ENCODE results near the gene SHC3. TPM values are rescaled to one million over a fixed set of nuclear protein-coding genes. Genes with fewer than 3 reads are reported as not detected.
A peak's percentile ranks its signal among the peaks of the same experiment; 100 is the strongest.

The SHC3 gene
- total and polyA plus RNA-seq, 2 of the 4 experiments (the other 2 are of a cell fraction) = 4.5 to 13.3 TPM

DNA sequence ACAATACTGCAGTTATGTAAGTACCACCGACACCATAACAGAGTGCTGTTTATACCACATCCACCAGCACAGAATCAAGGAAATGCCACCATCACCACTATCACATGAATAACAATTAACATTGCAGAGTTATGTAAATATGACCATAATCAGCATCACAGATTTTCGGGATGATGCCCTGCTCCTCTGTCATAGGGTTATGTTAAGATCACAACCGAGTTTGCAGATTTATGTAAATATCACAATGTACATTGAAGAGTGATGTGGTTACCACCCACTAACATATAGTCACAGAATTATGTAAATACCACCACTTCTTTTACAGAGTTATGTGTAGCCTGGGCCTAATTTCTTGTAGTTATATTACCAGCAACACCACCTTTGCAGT is 61.8 kb downstream of the SHC3 start:
- no peak overlapping the region for H3K23ac ChIP-seq (ENCODE audit: low read depth, low read length)
- DNase-seq = no peak
- H3K4me1 ChIP-seq (ENCODE audit: control insufficient read depth, insufficient read depth, low read length) = peaks cover 9% of the 10 kb centered on the region
- H3K9ac ChIP-seq (ENCODE audit: low read depth, low read length) = no peak overlapping the region
- H2BK120ac ChIP-seq (ENCODE audit: low read depth, low read length) = peak overlapping the region; percentile 58; the same call in 1 of the 2 replicates
- ChIA-PET CTCF (no interaction called here), POLR2A (ENCODE audit: unreplicated experiment) (no interaction called here)
- peak overlapping the region; percentile 56; the same call in 1 of the 2 replicates for H2AK5ac ChIP-seq (ENCODE audit: low read depth, low read length)
- H3K4me3 ChIP-seq (ENCODE audit: insufficient read depth, low read depth, low read length) = no peak overlapping the region
- H2BK5ac ChIP-seq (ENCODE audit: low read depth, low read length, poor library complexity, severe bottlenecking) = peak overlapping the region; percentile 88
- no peak for ATAC-seq (ENCODE audit: low read depth)
- TF ChIP-seq, protein P1, sequence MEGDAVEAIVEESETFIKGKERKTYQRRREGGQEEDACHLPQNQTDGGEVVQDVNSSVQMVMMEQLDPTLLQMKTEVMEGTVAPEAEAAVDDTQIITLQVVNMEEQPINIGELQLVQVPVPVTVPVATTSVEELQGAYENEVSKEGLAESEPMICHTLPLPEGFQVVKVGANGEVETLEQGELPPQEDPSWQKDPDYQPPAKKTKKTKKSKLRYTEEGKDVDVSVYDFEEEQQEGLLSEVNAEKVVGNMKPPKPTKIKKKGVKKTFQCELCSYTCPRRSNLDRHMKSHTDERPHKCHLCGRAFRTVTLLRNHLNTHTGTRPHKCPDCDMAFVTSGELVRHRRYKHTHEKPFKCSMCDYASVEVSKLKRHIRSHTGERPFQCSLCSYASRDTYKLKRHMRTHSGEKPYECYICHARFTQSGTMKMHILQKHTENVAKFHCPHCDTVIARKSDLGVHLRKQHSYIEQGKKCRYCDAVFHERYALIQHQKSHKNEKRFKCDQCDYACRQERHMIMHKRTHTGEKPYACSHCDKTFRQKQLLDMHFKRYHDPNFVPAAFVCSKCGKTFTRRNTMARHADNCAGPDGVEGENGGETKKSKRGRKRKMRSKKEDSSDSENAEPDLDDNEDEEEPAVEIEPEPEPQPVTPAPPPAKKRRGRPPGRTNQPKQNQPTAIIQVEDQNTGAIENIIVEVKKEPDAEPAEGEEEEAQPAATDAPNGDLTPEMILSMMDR (conservative IDR thresholded peaks at IDR 0.05; ENCODE audit: low read depth, low read length) = no peak
- no peak for TF ChIP-seq RCOR1 (IDR thresholded peaks at IDR 0.05; ENCODE audit: insufficient replicate concordance, low read length)
- TF ChIP-seq FOS (IDR thresholded peaks at IDR 0.05; ENCODE audit: low read depth, low read length) = no peak
- no peak for TF ChIP-seq POLR2A (IDR thresholded peaks at IDR 0.05; ENCODE audit: low read depth, low read length)
- TF ChIP-seq RAD21 (IDR thresholded peaks at IDR 0.05; ENCODE audit: low read length) = no peak
- no peak for TF ChIP-seq CEBPB (IDR thresholded peaks at IDR 0.05; ENCODE audit: low read depth, low read length)
- no peak for TF ChIP-seq BHLHE40 (IDR thresholded peaks at IDR 0.05; ENCODE audit: low read depth, low read length)
- TF ChIP-seq, protein P2, sequence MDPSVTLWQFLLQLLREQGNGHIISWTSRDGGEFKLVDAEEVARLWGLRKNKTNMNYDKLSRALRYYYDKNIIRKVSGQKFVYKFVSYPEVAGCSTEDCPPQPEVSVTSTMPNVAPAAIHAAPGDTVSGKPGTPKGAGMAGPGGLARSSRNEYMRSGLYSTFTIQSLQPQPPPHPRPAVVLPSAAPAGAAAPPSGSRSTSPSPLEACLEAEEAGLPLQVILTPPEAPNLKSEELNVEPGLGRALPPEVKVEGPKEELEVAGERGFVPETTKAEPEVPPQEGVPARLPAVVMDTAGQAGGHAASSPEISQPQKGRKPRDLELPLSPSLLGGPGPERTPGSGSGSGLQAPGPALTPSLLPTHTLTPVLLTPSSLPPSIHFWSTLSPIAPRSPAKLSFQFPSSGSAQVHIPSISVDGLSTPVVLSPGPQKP (IDR thresholded peaks at IDR 0.05; ENCODE audit: borderline replicate concordance, low read depth, low read length) = no peak
- no peak for TF ChIP-seq MAZ (IDR thresholded peaks at IDR 0.05; ENCODE audit: borderline replicate concordance, low read depth, low read length)
- no peak for TF ChIP-seq NFE2L2 (IDR thresholded peaks at IDR 0.05; ENCODE audit: low read depth, low read length)
- TF ChIP-seq USF2 (IDR thresholded peaks at IDR 0.05; ENCODE audit: low read depth, low read length) = no peak
- TF ChIP-seq MAFK (IDR thresholded peaks at IDR 0.05; ENCODE audit: low read depth, low read length) = no peak
- TF ChIP-seq SMC3 (IDR thresholded peaks at IDR 0.05; ENCODE audit: low read depth, low read length) = no peak
- TF ChIP-seq RFX5 (IDR thresholded peaks at IDR 0.05; ENCODE audit: low read depth, low read length) = no peak
- TF ChIP-seq MXI1 (IDR thresholded peaks at IDR 0.05; ENCODE audit: borderline replicate concordance, low read depth, low read length) = no peak
- no peak for TF ChIP-seq CHD1 (IDR thresholded peaks at IDR 0.05; ENCODE audit: low read depth, low read length)
- no peaks in the 10 kb centered on the region for H3K27me3 ChIP-seq (ENCODE audit: control insufficient read depth, insufficient read depth, low read length)
- peak overlapping the region; percentile 4; the same call in 2 of the 3 replicates for H2BK15ac ChIP-seq (ENCODE audit: low read depth, low read length)
- H4K5ac ChIP-seq (ENCODE audit: low read depth, low read length) = peak overlapping the region; percentile 15; the same call in 1 of the 2 replicates
- H3K27ac ChIP-seq (ENCODE audit: insufficient read depth, low read length) = no peak overlapping the region
- H3K9me1 ChIP-seq (ENCODE audit: insufficient read depth, low read length) = peaks cover 8% of the 10 kb centered on the region; the same call in 1 of the 2 replicates
- H2AK9ac ChIP-seq (replicated peaks; ENCODE audit: low read depth, low read length, poor library complexity) = no peak overlapping the region
- H3K4me2 ChIP-seq (ENCODE audit: low read depth, low read length) = no peak overlapping the region
- H3K36me3 ChIP-seq (ENCODE audit: control insufficient read depth, insufficient read depth, low read length) = peaks cover 1% of the 10 kb centered on the region; the same call in 1 of the 2 replicates
- peaks cover 4% of the 10 kb centered on the region; the same call in 1 of the 2 replicates for H3K9me3 ChIP-seq (ENCODE audit: control insufficient read depth, insufficient read depth, low read length)
- H3K79me1 ChIP-seq (ENCODE audit: low read depth in 1 of 2, low read length in 2 of 2) = peaks cover 27 to 47% of the 10 kb centered on the region in 2 experiments
- dilution Hi-C loops (cut with HindIII; ENCODE audit: low sequenced_read_pairs, unreplicated experiment) = no loop called here
- intact Hi-C loops (cut with micrococcal nuclease) = no loop called here
- peak overlapping the region; percentile 79; the same call in 1 of the 2 replicates for H3K18ac ChIP-seq (ENCODE audit: low read depth, low read length)
- no peak overlapping the region; the same call in 1 of the 2 replicates for H4K91ac ChIP-seq (ENCODE audit: insufficient read depth, low read depth, low read length)
- H3K56ac ChIP-seq (ENCODE audit: extremely low read depth, insufficient read depth, low read length) = no peak overlapping the region
- no peak overlapping the region for H3K14ac ChIP-seq (replicated peaks; ENCODE audit: low read depth, low read length)
- H3K4ac ChIP-seq (ENCODE audit: low read depth, low read length) = no peak overlapping the region; the same call in 1 of the 2 replicates
- peak overlapping the region; percentile 6 to 44; a peak in 2 of 4 replicates for H4K8ac ChIP-seq (ENCODE audit: low read depth in 2 of 2, low read length in 2 of 2)
- H4K20me1 ChIP-seq (ENCODE audit: insufficient read depth, low read length) = no peaks in the 10 kb centered on the region; the same call in 1 of the 2 replicates
- no peak overlapping the region for H2AFZ ChIP-seq (replicated peaks; ENCODE audit: low read length, poor library complexity)
- WGBS, 2 experiments (ENCODE audit: extremely low coverage in 2 of 2, insufficient read length in 1 of 2) = no CpG with 5 or more reads among the region's 3 CpGs
- no TSS peak for BruUV-seq (replicated peaks)
- peak overlapping the region; percentile 22; the same call in 1 of the 2 replicates for H2BK20ac ChIP-seq (ENCODE audit: low read depth, low read length)
- in situ Hi-C loops (cut with MboI; ENCODE audit: low sequenced_read_pairs) = no loop called here
